Osteocyte (in vitro differentiated cells): ENCODE data around the gene S100A12. TPM values are rescaled to one million over a fixed set of nuclear protein-coding genes. Genes with fewer than 3 reads are reported as not detected.

ENCODE experiments used
- DNase-seq: peaks from one replicate; pipeline ENCODE4 v3.0.0; 2021; ENCODE audit warnings: mixed read lengths; ENCODE audit not compliant: unreplicated experiment; ENCODE audit errors: extremely low spot score
- H3K27ac Mint-ChIP-seq: one replicate; pipeline ENCODE4 v1.8.0; 2021; ENCODE audit warnings: mild to moderate bottlenecking, mixed read lengths; ENCODE audit not compliant: unreplicated experiment
- H3K27me3 Mint-ChIP-seq: one replicate; pipeline ENCODE4 v1.8.0; 2021; ENCODE audit warnings: mixed read lengths; ENCODE audit not compliant: unreplicated experiment
- H3K36me3 Mint-ChIP-seq: one replicate; pipeline ENCODE4 v1.8.0; 2021; ENCODE audit warnings: mixed read lengths; ENCODE audit not compliant: unreplicated experiment
- H3K4me1 Mint-ChIP-seq: one replicate; pipeline ENCODE4 v1.8.0; 2021; ENCODE audit warnings: mixed read lengths; ENCODE audit not compliant: unreplicated experiment
- H3K4me3 Mint-ChIP-seq: one replicate; pipeline ENCODE4 v1.8.0; 2021; ENCODE audit warnings: mild to moderate bottlenecking, moderate library complexity, mixed read lengths; ENCODE audit not compliant: unreplicated experiment
- H3K9me3 Mint-ChIP-seq: one replicate; pipeline ENCODE4 v1.8.0; 2021; ENCODE audit warnings: mixed read lengths; ENCODE audit not compliant: unreplicated experiment
- CTCF ChIP-seq: fragments of 200-600 bp; sonication (generic); IDR thresholded peaks from 2 replicates; pipeline ENCODE4 v1.5.0; 2021; ENCODE audit warnings: antibody characterized with exemption, mild to moderate bottlenecking, moderate library complexity
- total RNA-seq: library from RNA; stranded (reverse); gene quantifications from 2 replicates; pipeline ENCODE4 v1.2.1, GENCODE V29; 2021

Gene S100A12
- total RNA-seq, 1 donor from 2014 or later = not detected

DNA sequence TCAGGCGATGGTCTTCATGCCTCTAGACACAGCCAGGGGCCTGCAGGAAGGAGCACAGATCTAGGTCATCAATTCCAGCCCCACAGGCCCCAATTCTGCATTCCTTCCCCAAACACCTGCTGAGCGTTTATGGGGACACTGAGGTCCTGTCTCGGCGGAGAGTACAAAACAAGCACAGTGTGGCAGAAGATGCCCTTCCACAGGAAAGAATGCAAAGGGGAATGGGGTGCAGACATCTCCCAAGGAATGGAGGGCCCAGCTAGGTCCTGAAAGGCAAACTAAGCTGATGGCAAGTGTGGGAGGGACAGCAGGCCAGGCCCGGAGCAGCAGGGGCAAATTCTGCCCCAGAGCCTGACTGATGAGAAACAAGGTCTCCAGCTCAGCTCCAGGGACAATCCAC is 19.0 kb upstream of the S100A12 start:
- no peaks in the 10 kb centered on the region for H3K9me3 Mint-ChIP-seq
- no peak for DNase-seq
- no peak for TF ChIP-seq CTCF

GRCh38 chr1:153393926-153394325 is 18.5 kb upstream of the S100A12 start:
- Mint-ChIP-seq H3K27ac (no peak overlapping the region), H3K4me1 (no peaks in the 10 kb centered on the region), H3K27me3 (no peaks in the 10 kb centered on the region), H3K4me3 (no peak overlapping the region), H3K9me3 (no peaks in the 10 kb centered on the region), H3K36me3 (no peaks in the 10 kb centered on the region)
- TF ChIP-seq CTCF = no peak
- DNase-seq = no peak

More for the DNA sequence above, 19.0 kb upstream of the S100A12 start:
- Mint-ChIP-seq H3K4me1 (no peaks in the 10 kb centered on the region), H3K36me3 (no peaks in the 10 kb centered on the region), H3K4me3 (no peak overlapping the region), H3K27ac (no peak overlapping the region), H3K27me3 (no peaks in the 10 kb centered on the region)

DNA sequence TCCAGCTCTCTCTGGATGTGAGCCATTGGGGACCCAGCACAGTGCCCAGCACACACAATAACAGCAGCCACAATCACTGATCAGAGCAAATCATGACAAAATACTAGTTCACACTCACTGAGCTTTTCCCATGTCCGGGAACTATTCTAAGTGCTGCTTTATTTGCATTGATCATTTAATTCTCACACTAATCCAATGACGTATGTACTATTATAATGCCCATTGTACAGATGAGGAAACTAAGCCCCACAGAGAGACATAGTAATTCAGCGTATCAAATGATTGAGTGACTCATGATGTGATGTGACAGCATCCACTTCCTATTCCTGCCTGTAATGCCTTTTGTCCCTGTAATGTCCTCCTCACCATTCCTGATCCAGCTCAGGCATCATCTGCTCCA is 17.4 kb upstream of the S100A12 start:
- no peak overlapping the region for H3K27ac Mint-ChIP-seq
- no peak overlapping the region for H3K4me3 Mint-ChIP-seq
- no peak for DNase-seq
- H3K4me1 Mint-ChIP-seq = no peaks in the 10 kb centered on the region
- H3K27me3 Mint-ChIP-seq = no peaks in the 10 kb centered on the region
- no peak for TF ChIP-seq CTCF
- no peaks in the 10 kb centered on the region for H3K9me3 Mint-ChIP-seq
- no peaks in the 10 kb centered on the region for H3K36me3 Mint-ChIP-seq

DNA sequence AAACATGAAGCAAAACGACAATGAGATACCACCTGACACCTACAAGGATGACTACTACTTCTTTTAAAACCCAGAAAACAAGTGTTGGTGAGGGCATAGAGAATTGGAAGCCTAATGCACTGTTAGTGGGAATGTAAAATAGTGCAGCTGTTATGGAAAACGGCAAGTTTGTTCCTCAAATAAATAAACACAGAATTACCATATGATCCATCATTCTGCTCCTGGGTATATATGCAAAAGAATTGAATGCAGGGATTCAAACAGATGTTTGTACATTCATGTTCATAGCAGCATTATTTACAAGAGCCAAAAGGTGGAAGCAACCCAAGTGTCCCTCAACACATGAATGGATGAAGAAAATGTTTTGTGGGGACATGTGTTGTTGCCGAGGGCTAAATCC is 16.8 kb upstream of the S100A12 start:
- H3K4me3 Mint-ChIP-seq = no peak overlapping the region
- TF ChIP-seq CTCF = no peak
- no peaks in the 10 kb centered on the region for H3K27me3 Mint-ChIP-seq
- no peaks in the 10 kb centered on the region for H3K9me3 Mint-ChIP-seq
- H3K4me1 Mint-ChIP-seq = no peaks in the 10 kb centered on the region
- H3K36me3 Mint-ChIP-seq = no peaks in the 10 kb centered on the region
- DNase-seq = no peak
- no peak overlapping the region for H3K27ac Mint-ChIP-seq

DNA sequence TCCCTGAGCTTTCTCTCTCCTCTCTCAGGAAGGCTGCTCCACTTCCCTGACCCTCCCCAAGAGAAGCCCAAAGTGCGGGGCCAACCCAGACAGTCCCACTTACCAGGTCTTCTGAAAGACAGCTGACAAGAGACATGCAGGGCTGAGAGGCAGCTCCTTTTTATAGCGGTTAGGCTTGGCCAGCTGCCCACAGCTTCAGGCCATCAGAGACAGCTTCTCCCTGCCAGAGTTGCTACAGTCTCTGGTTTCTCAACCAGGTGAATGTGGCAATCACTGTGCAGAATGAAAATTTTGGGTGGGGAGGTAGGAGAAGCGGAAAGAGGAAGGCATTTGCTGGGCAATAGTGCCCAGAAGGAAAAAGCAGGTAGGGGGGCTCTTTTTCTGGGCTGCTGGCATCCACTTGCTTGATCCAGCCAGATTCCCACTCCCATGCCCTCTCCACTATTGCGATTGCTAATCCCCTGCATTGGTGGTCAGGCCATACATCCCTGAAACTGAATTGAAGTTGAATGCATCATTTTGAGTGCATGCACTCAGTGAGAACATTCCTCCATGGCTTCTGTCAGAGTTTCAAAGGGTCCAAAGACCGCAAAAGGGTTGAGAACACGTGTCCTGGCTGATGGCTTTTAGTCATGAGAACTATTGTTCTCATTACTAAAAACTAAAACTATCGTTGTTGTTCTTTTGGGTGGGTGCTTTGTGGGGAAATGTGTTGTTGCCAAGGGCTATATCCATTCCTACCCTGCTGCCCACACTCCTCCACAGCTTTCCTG is 15.7 kb upstream of the S100A12 start, which contains the start of gene S100A8:
S100A8 (minus strand) TSS at position 136 of the 773 bp plus-strand sequence. CDS start 538 bp downstream, outside the sequence.
- peaks cover 2% of the 10 kb centered on the region for H3K27me3 Mint-ChIP-seq
- no peak within 1 kb of the TSS for H3K27ac Mint-ChIP-seq
- no peaks in the 10 kb centered on the region for H3K4me1 Mint-ChIP-seq
- DNase-seq = peak; percentile 71
- H3K36me3 Mint-ChIP-seq = no peaks in the 10 kb centered on the region
- no peak within 1 kb of the TSS for H3K4me3 Mint-ChIP-seq
- TF ChIP-seq CTCF = no peak
- H3K9me3 Mint-ChIP-seq = no peaks in the 10 kb centered on the region
